H1 (cell line): ENCODE results near the gene CYP2B6. TPM values are rescaled to one million over a fixed set of nuclear protein-coding genes. Genes with fewer than 3 reads are reported as not detected.

Source experiments
- CTCF ChIA-PET: fragments of 300-600 bp; sonication (Branson Sonifier 250); formaldehyde crosslinking; loops from one replicate; lab custom pipeline; 2021; ENCODE audit not compliant: partially characterized antibody; lab: Charles Lee
- POLR2A ChIA-PET: fragments of 300-600 bp; sonication (Branson Sonifier 250); formaldehyde crosslinking; loops from one replicate; lab custom pipeline; 2021; ENCODE audit warnings: inconsistent platforms; ENCODE audit not compliant: partially characterized antibody; lab: Charles Lee
- DNase-seq, 2 experiments: peaks; one replicate each; pipeline versions ENCODE4 v3.0.0 to v3.0.0-alpha.2; 2010 to 2022; ENCODE audit warnings: low spot score in 2 of 2, low read depth in 1 of 2, mixed read lengths in 1 of 2
- FAIRE-seq: peaks from 2 replicates; lab custom pipeline; 2011; peaks lifted over from hg19 to GRCh38; lab: Jason Lieb, UNC
- H2AFZ ChIP-seq: 2 replicates; pipeline ENCODE4 v1.8.1; 2012; ENCODE audit warnings: low read length, inconsistent platforms
- H2AK5ac ChIP-seq: 2 replicates; pipeline ENCODE4 v1.6.1; 2013; ENCODE audit warnings: low read depth, low read length
- H2BK120ac ChIP-seq: replicated peaks from 2 replicates; pipeline ENCODE3; 2013; ENCODE audit warnings: low read depth, low read length, inconsistent platforms
- H2BK12ac ChIP-seq: 2 replicates; pipeline ENCODE4 v1.6.1; 2013; ENCODE audit warnings: low read depth, low read length
- H2BK15ac ChIP-seq: 2 replicates; pipeline ENCODE4 v1.6.1; 2013; ENCODE audit warnings: low read length
- H2BK20ac ChIP-seq: 2 replicates; pipeline ENCODE4 v1.6.1; 2013; ENCODE audit warnings: low read length
- H2BK5ac ChIP-seq: 2 replicates; pipeline ENCODE4 v1.6.1; 2013; ENCODE audit warnings: low read depth, low read length
- H3K14ac ChIP-seq: 2 replicates; pipeline ENCODE4 v1.6.1; 2013; ENCODE audit warnings: inconsistent platforms; ENCODE audit not compliant: insufficient read length
- H3K18ac ChIP-seq: 2 replicates; pipeline ENCODE4 v1.6.1; 2013; ENCODE audit warnings: low read length; ENCODE audit errors: extremely low read depth
- H3K23ac ChIP-seq: 2 replicates; pipeline ENCODE4 v1.6.1; 2013; ENCODE audit warnings: inconsistent platforms; ENCODE audit not compliant: insufficient read length
- H3K23me2 ChIP-seq: 2 replicates; pipeline ENCODE4 v1.6.1; 2013; ENCODE audit warnings: low read depth, low read length
- H3K27ac ChIP-seq: 2 replicates; pipeline ENCODE4 v1.6.1; 2011; ENCODE audit warnings: low read depth, low read length, inconsistent platforms
- H3K27me3 ChIP-seq, 4 experiments: replicated peaks in 1 of 4; 1 replicate in 1 of 4; 2 replicates in 3 of 4; pipeline versions ENCODE4 v1.6.1 to v1.8.1; 2011 to 2013; ENCODE audit warnings: low read length in 3 of 4, mild to moderate bottlenecking in 3 of 4, inconsistent platforms in 2 of 4, mixed read lengths in 2 of 4, moderate library complexity in 1 of 4; ENCODE audit not compliant: control insufficient read depth in 3 of 4, insufficient read depth in 3 of 4; ENCODE audit errors: extremely low read depth in 1 of 4
- H3K36me3 ChIP-seq, 4 experiments: 2 replicates each; pipeline versions ENCODE4 v1.6.1 to v1.8.1; 2011 to 2013; ENCODE audit warnings: mild to moderate bottlenecking in 4 of 4, low read length in 3 of 4, moderate library complexity in 2 of 4, control low read depth in 1 of 4, inconsistent platforms in 1 of 4; ENCODE audit not compliant: insufficient read depth in 4 of 4, control insufficient read depth in 2 of 4
- H3K4ac ChIP-seq: replicated peaks from 2 replicates; pipeline ENCODE3; 2013; ENCODE audit warnings: low read length, low read depth, mixed read lengths, inconsistent platforms; ENCODE audit not compliant: insufficient read length
- H3K4me1 ChIP-seq, 4 experiments: replicated peaks in 1 of 4; 1 replicate in 1 of 4; 2 replicates in 3 of 4; pipeline versions ENCODE4 v1.6.1 to v1.8.1; 2011 to 2013; ENCODE audit warnings: low read length in 3 of 4, inconsistent platforms in 2 of 4, mixed read lengths in 1 of 4; ENCODE audit not compliant: insufficient read depth in 4 of 4, control insufficient read depth in 3 of 4
- H3K4me2 ChIP-seq, 2 experiments: 2 replicates each; pipeline versions ENCODE4 v1.6.1 to v1.8.1; 2011 to 2013; ENCODE audit warnings: low read depth in 2 of 2, low read length in 2 of 2, control low read depth in 1 of 2, inconsistent platforms in 1 of 2, mild to moderate bottlenecking in 1 of 2; ENCODE audit not compliant: insufficient read depth in 1 of 2
- H3K4me3 ChIP-seq, 4 experiments: fragments of 200-600, 300-600 bp in 1 of 4; sonication (generic), shearing (Covaris generic), sonication (Bioruptor Twin) in 1 of 4; 2 replicates each; pipeline versions ENCODE4 v1.5.1 to v1.8.1; 2011 to 2016; ENCODE audit warnings: low read length in 4 of 4, low read depth in 3 of 4, control low read depth in 2 of 4, inconsistent platforms in 2 of 4, mild to moderate bottlenecking in 2 of 4, mixed read lengths in 1 of 4, moderate library complexity in 1 of 4; ENCODE audit not compliant: insufficient read depth in 2 of 4; ENCODE audit errors: extremely low read depth in 1 of 4
- H3K56ac ChIP-seq: replicated peaks from 2 replicates; pipeline ENCODE3; 2013; ENCODE audit warnings: low read depth, mild to moderate bottlenecking, mixed read lengths, low read length, inconsistent platforms; ENCODE audit not compliant: insufficient read length
- H3K79me1 ChIP-seq: 2 replicates; pipeline ENCODE4 v1.6.1; 2013; ENCODE audit warnings: low read depth, low read length, control low read depth
- H3K79me2 ChIP-seq, 2 experiments: 2 replicates each; pipeline versions ENCODE4 v1.6.1 to v1.8.1; 2012 to 2013; ENCODE audit warnings: low read length in 2 of 2, mild to moderate bottlenecking in 2 of 2, inconsistent platforms in 1 of 2; ENCODE audit not compliant: insufficient read depth in 2 of 2, control insufficient read depth in 1 of 2
- H3K9ac ChIP-seq, 4 experiments: replicated peaks in 1 of 4; 1 replicate in 1 of 4; 2 replicates in 3 of 4; pipeline versions ENCODE4 v1.6.1 to v1.8.1; 2011 to 2013; ENCODE audit warnings: low read depth in 3 of 4, low read length in 3 of 4, control low read depth in 2 of 4, mild to moderate bottlenecking in 2 of 4, moderate library complexity in 2 of 4, inconsistent platforms in 1 of 4; ENCODE audit errors: extremely low read depth in 1 of 4
- H3K9me3 ChIP-seq, 2 experiments: 2 replicates each; pipeline versions ENCODE4 v1.6.1 to v1.8.1; 2012 to 2013; ENCODE audit warnings: mild to moderate bottlenecking in 2 of 2, moderate library complexity in 2 of 2, control low read depth in 1 of 2, inconsistent platforms in 1 of 2, low read depth in 1 of 2, low read length in 1 of 2, mixed read lengths in 1 of 2; ENCODE audit not compliant: insufficient read depth in 2 of 2
- H4K20me1 ChIP-seq, 2 experiments: replicated peaks in 1 of 2; 2 replicates each; pipeline versions ENCODE3 to v1.8.1; 2011 to 2013; ENCODE audit warnings: inconsistent platforms in 2 of 2, low read length in 2 of 2, mild to moderate bottlenecking in 1 of 2; ENCODE audit not compliant: insufficient read depth in 2 of 2, control insufficient read depth in 1 of 2
- H4K5ac ChIP-seq: 2 replicates; pipeline ENCODE4 v1.6.1; 2013; ENCODE audit warnings: low read length, low read depth, mixed read lengths, inconsistent platforms; ENCODE audit not compliant: insufficient read length
- H4K8ac ChIP-seq: 2 replicates; pipeline ENCODE4 v1.8.0; 2013; ENCODE audit warnings: mild to moderate bottlenecking, moderate library complexity, low read length, inconsistent platforms; ENCODE audit not compliant: insufficient read depth; ENCODE audit errors: extremely low read depth
- H4K91ac ChIP-seq: replicated peaks from 2 replicates; pipeline ENCODE3; 2013; ENCODE audit warnings: low read length, mixed read lengths, inconsistent platforms; ENCODE audit not compliant: insufficient read length
- BACH1 ChIP-seq: IDR thresholded peaks from 2 replicates; pipeline ENCODE4 v1.6.1; 2012; ENCODE audit warnings: low read length, improper control_type of control experiment
- EGR1 ChIP-seq: IDR thresholded peaks from 2 replicates; pipeline ENCODE4 v1.6.1; 2011; ENCODE audit warnings: low read depth, low read length, borderline replicate concordance
- NANOG ChIP-seq: IDR thresholded peaks from 2 replicates; pipeline ENCODE4 v1.6.1; 2011; ENCODE audit warnings: low read length, low read depth, mild to moderate bottlenecking, inconsistent platforms; ENCODE audit not compliant: insufficient read depth, poor library complexity, severe bottlenecking
- NRF1 ChIP-seq: IDR thresholded peaks from 2 replicates; pipeline ENCODE4 v1.6.1; 2011; ENCODE audit warnings: mild to moderate bottlenecking, low read depth, low read length, improper control_type of control experiment
- SIRT6 ChIP-seq: IDR thresholded peaks from one replicate; pipeline ENCODE4 v1.7.1; 2012; ENCODE audit warnings: low read length, inconsistent platforms
- WGBS, 2 experiments: shearing (Covaris generic) in 1 of 2; methylation state at CpG; one replicate each; pipeline versions ENCODE4 v1.1.6 to v1.1.7; 2013 to 2015; ENCODE audit warnings: low lambda C conversion rate in 2 of 2, mixed read lengths in 2 of 2, inconsistent platforms in 1 of 2, low coverage in 1 of 2, missing lambda C conversion rate in 1 of 2; ENCODE audit not compliant: insufficient replicate concordance in 2 of 2, insufficient coverage in 1 of 2, insufficient read length in 1 of 2; ENCODE audit errors: extremely low coverage in 1 of 2, missing lambda C conversion rate in 1 of 2; 5-methylcytosine and 5-hydroxymethylcytosine counted together
- long read RNA-seq, 2 experiments: library from RNA in 1 of 2; library from capped mRNA in 1 of 2; stranded (forward); transcript quantifications; one replicate each; pipeline ENCODE4 v2.0.0, GENCODE V29; 2021; ENCODE audit warnings: inconsistent platforms in 1 of 2
- polyA minus RNA-seq, 3 experiments: library from RNA; depleted of rRNA, polyadenylated mRNA; stranded (reverse); fragments of >200 nt; gene quantifications; 1 replicate in 2 of 3; 2 replicates in 1 of 3; pipeline ENCODE4 v1.2.3, GENCODE V29; 2011
- polyA plus RNA-seq, 7 experiments: library from polyadenylated mRNA; depleted of rRNA in 3 of 7; stranded (reverse) in 5 of 7; unstranded in 2 of 7; fragments of >200 nt in 5 of 7; fragments of 200-250 nt in 2 of 7; gene quantifications; 1 replicate in 5 of 7; 2 replicates in 1 of 7; 4 replicates in 1 of 7; pipeline versions ENCODE4 v1.2.1 to v1.2.3, GENCODE V29; 2011 to 2013; ENCODE audit warnings: missing spikeins in 2 of 7, mixed read lengths in 2 of 7
- total RNA-seq: library from RNA; stranded (reverse); fragmentation: NEBNext Ultra II Directional; extraction: Animal tissue kit (Norgen Biotek cat#: 25700); gene quantifications from 2 replicates; pipeline ENCODE4 v1.2.1, GENCODE V29; 2021
- TF ChIP-seq, protein P1 (sequence below): IDR thresholded peaks from 2 replicates; pipeline ENCODE4 v1.6.1; 2012; ENCODE audit warnings: low read length, inconsistent platforms

Gene CYP2B6
- total RNA-seq: 3.6 and 5.4 TPM in 2 replicates
- 1.2 and 2.8 TPM in 2 replicates for polyA plus RNA-seq (2011; rRNA removed)
- 1.4 TPM for polyA plus RNA-seq (2011; cell fraction: cytosol; rRNA removed)
- 1.1 TPM for polyA plus RNA-seq (2011; cell fraction: nucleus; rRNA removed)
- polyA plus RNA-seq (2012, experiment 1 of 2): 1.5 to 2.9 TPM (median 2.1 TPM) in 4 replicates
- polyA plus RNA-seq (2012, experiment 2 of 2): 1.9 TPM
- 3.2 TPM for polyA plus RNA-seq (2013, experiment 1 of 2)
- polyA plus RNA-seq (2013, experiment 2 of 2): 3.5 TPM
- 2.3 and 3.4 TPM in 2 replicates for polyA minus RNA-seq (2011; rRNA and poly(A)+ RNA removed)
- 2.5 TPM for polyA minus RNA-seq (2011; cell fraction: cytosol; rRNA and poly(A)+ RNA removed)
- polyA minus RNA-seq (2011; cell fraction: nucleus; rRNA and poly(A)+ RNA removed): 0.60 TPM
- long read RNA-seq, experiment 1, partial matches to known transcripts: 0 of 1 reads
- long read RNA-seq, experiment 1, other reads (novel, unspliced or antisense): 1 of 1 reads
- long read RNA-seq, experiment 2, partial matches to known transcripts: 1 of 1 reads
- long read RNA-seq, experiment 2, other reads (novel, unspliced or antisense): 0 of 1 reads

GRCh38 chr19:40990972-40991381, at the start of gene CYP2B6:
Gene CYP2B6, plus strand, starts transcription at chr19:40991282. Its CDS starts 24 bp downstream, at chr19:40991306.
- no peak for TF ChIP-seq SIRT6
- TF ChIP-seq, protein P1, sequence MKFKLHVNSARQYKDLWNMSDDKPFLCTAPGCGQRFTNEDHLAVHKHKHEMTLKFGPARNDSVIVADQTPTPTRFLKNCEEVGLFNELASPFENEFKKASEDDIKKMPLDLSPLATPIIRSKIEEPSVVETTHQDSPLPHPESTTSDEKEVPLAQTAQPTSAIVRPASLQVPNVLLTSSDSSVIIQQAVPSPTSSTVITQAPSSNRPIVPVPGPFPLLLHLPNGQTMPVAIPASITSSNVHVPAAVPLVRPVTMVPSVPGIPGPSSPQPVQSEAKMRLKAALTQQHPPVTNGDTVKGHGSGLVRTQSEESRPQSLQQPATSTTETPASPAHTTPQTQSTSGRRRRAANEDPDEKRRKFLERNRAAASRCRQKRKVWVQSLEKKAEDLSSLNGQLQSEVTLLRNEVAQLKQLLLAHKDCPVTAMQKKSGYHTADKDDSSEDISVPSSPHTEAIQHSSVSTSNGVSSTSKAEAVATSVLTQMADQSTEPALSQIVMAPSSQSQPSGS: no peak
- no peak for TF ChIP-seq BACH1
- TF ChIP-seq NRF1: no peak
- TF ChIP-seq NANOG: no peak
- no peak for TF ChIP-seq EGR1
- TF ChIP-seq, all 59 proteins: peak for 0
- no peaks in the 10 kb centered on the region for H3K27me3 ChIP-seq
- no peak within 1 kb of the TSS for H3K56ac ChIP-seq
- H3K14ac ChIP-seq: no peak within 1 kb of the TSS
- H3K79me1 ChIP-seq: no peaks in the 10 kb centered on the region
- H4K20me1 ChIP-seq: no peaks in the 10 kb centered on the region
- H3K4me2 ChIP-seq: no peak within 1 kb of the TSS
- H3K9me3 ChIP-seq: 0 out of 4 replicates have a peak, but pooled peaks cover 0 to 2% of the 10 kb centered on the region in 2 experiments
- H3K23ac ChIP-seq: no peak within 1 kb of the TSS
- H2BK20ac ChIP-seq: no peak within 1 kb of the TSS
- no peak within 1 kb of the TSS for H2BK120ac ChIP-seq
- no peak within 1 kb of the TSS for H3K9ac ChIP-seq
- H2BK12ac ChIP-seq: no peak within 1 kb of the TSS
- H3K4me3 ChIP-seq: no peak within 1 kb of the TSS
- no peak within 1 kb of the TSS for H2AK5ac ChIP-seq
- no peak within 1 kb of the TSS for H4K91ac ChIP-seq
- H4K5ac ChIP-seq: no peak within 1 kb of the TSS
- no peak within 1 kb of the TSS; the same call in 1 of the 2 replicates for H4K8ac ChIP-seq
- no peaks in the 10 kb centered on the region for H3K79me2 ChIP-seq
- DNase-seq (no peak), FAIRE-seq (no peak)
- no peaks in the 10 kb centered on the region for H3K36me3 ChIP-seq
- 65% methylated on average over 2 of the region's 2 CpGs; no CpG with 5 or more reads in 1 of the 2 experiments for WGBS, 2 experiments
- no peaks in the 10 kb centered on the region for H3K4me1 ChIP-seq
- no peak within 1 kb of the TSS for H3K18ac ChIP-seq
- H3K23me2 ChIP-seq: no peaks in the 10 kb centered on the region
- CTCF ChIA-PET: interaction anchor here (0.7 to 2.1 kb wide), 5 partner anchors 9 to 171 kb away, joined by 3 to 8 read pairs (median 3); no protein-coding TSS in a partner anchor
- no peak within 1 kb of the TSS for H2BK5ac ChIP-seq
- H2BK15ac ChIP-seq: no peak within 1 kb of the TSS
- POLR2A ChIA-PET: no interaction called here
- H3K4ac ChIP-seq: no peak within 1 kb of the TSS
- H3K27ac ChIP-seq: no peak within 1 kb of the TSS
- H2AFZ ChIP-seq: no peak within 1 kb of the TSS
